DLD1 (cell line): ENCODE data around the gene BRK1.
"Not testable (repeated sequence)": the region's sequence is repeated elsewhere in the genome, so short reads cannot be mapped to it uniquely, and the experiment has no call there.

Source experiments
- in situ Hi-C: cut with HindIII; loops from 2 replicates; pipeline ENCODE4 v1.10.0; 2017; ENCODE audit warnings: low sequenced_read_pairs

Gene BRK1

GRCh38 chr3:10175334-10175733 lies 59.9 kb downstream of the BRK1 start:
- in situ Hi-C loops, result not testable (repeated sequence)

GRCh38 chr3:10176150-10176549 lies 60.7 kb downstream of the BRK1 start:
- in situ Hi-C loops, result not testable (repeated sequence)
